ENCODE data around the gene ENTREP3. TPM values are rescaled to one million over a fixed set of nuclear protein-coding genes. Genes with fewer than 3 reads are reported as not detected.

ENTREP3 gene
- total RNA-seq, 1 donor from 2014 or later = 14.8 TPM

DNA sequence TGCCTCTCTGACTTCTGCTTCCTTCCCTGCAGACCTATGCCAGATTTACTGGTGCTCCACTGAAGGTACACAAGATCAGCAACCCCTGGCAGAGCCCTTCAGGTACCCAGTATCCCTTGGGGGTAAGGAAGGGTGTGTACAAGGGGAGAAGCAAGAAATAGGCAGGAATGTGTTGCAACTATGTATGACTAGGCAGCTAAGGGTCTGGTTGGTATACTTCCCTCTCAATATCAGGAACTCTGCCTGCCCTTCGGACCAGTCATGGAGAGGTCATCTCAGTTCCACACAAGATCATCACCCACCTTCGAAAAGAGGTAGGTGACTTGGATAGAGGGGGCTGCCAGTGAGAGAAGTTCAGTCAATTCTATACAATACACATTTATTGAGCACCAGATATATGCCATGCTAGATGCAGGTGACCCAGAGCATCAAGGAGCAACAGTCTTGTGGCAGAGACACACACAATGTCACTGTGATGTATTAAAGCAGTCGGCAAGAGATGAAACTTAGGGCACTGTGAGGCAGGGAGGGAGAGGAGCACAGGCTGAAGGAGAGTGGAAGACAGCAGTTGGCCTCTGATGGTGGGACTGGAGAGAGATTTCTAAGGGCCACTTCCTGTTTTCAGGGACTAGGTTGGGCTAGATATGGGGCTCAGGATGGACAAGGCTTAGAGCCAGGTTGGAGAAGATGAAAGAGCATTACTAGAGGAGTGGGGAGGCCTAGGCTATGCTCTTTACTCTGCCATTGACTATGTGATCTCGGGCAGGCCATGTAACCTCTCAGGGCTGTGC lies 44.8 kb downstream of the ENTREP3 start:
- peak overlapping the region; percentile 44 for H3K4me3 Mint-ChIP-seq
- ATAC-seq (ENCODE audit: low read depth) = no peak
- no peaks in the 10 kb centered on the region for H3K27me3 Mint-ChIP-seq
- peak overlapping the region; percentile 18 for H3K27ac Mint-ChIP-seq
- no peak for DNase-seq
- ChIA-PET POLR2A (no interaction called here), CTCF (interaction anchor here (7.6 kb wide), 1 partner anchor 15 kb away, joined by 110 read pairs; no protein-coding TSS in a partner anchor)
- H3K4me1 Mint-ChIP-seq = peaks cover 20% of the 10 kb centered on the region
- intact Hi-C loops (cut with micrococcal nuclease) = no loop called here
- H3K9me3 Mint-ChIP-seq = no peaks in the 10 kb centered on the region
- TF ChIP-seq, protein P1, sequence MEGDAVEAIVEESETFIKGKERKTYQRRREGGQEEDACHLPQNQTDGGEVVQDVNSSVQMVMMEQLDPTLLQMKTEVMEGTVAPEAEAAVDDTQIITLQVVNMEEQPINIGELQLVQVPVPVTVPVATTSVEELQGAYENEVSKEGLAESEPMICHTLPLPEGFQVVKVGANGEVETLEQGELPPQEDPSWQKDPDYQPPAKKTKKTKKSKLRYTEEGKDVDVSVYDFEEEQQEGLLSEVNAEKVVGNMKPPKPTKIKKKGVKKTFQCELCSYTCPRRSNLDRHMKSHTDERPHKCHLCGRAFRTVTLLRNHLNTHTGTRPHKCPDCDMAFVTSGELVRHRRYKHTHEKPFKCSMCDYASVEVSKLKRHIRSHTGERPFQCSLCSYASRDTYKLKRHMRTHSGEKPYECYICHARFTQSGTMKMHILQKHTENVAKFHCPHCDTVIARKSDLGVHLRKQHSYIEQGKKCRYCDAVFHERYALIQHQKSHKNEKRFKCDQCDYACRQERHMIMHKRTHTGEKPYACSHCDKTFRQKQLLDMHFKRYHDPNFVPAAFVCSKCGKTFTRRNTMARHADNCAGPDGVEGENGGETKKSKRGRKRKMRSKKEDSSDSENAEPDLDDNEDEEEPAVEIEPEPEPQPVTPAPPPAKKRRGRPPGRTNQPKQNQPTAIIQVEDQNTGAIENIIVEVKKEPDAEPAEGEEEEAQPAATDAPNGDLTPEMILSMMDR (IDR thresholded peaks at IDR 0.05) = no peak
- H3K36me3 Mint-ChIP-seq (ENCODE audit: low read depth) = peaks cover 17% of the 10 kb centered on the region

DNA sequence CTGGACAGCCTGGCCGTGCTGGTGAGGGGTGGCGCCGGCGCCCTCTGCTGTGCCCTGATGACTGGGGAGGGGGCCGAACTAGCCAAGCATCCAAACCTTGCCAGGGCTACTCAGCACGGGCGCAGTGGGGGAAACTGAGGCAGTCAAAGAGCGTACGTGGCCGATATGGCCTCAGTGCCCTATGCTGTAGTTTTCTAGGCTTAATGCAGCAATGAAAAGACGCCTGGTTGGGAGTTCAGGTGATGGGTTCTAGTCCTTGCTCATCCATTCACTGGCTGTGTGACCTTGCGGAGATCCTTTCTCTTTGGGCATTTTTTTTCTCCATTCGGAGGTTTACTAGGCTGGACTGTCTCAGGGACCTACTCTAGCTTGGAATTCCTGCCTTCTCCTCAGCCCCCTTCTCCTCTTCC lies 46.0 kb downstream of the ENTREP3 start:
- peak overlapping the region; percentile 85 for H3K4me3 Mint-ChIP-seq
- ChIA-PET POLR2A (interaction anchor here (0.6 to 3.7 kb wide), 13 partner anchors 15 to 354 kb away, joined by 3 to 75 read pairs (median 5); partner anchors contain the start of genes ASH1L, CLK2 and KRTCAP2), CTCF (interaction anchor here (0.6 to 7.6 kb wide), 4 partner anchors 16 to 41 kb away, joined by 3 to 110 read pairs (median 6); partner anchors contain the start of gene KRTCAP2)
- TF ChIP-seq, protein P1 (IDR thresholded peaks at IDR 0.05) = no peak
- no peak for ATAC-seq (ENCODE audit: low read depth)
- H3K4me1 Mint-ChIP-seq = peaks cover 20% of the 10 kb centered on the region
- intact Hi-C loops (cut with micrococcal nuclease) = loop anchor here (2.0 to 5.0 kb wide), 2 partner anchors 15 to 53 kb away; partner anchors contain the start of gene SCAMP3
- H3K9me3 Mint-ChIP-seq = no peaks in the 10 kb centered on the region
- peak overlapping the region; percentile 83 for H3K27ac Mint-ChIP-seq
- H3K36me3 Mint-ChIP-seq (ENCODE audit: low read depth) = peaks cover 17% of the 10 kb centered on the region
- DNase-seq = no peak
- no peaks in the 10 kb centered on the region for H3K27me3 Mint-ChIP-seq

DNA sequence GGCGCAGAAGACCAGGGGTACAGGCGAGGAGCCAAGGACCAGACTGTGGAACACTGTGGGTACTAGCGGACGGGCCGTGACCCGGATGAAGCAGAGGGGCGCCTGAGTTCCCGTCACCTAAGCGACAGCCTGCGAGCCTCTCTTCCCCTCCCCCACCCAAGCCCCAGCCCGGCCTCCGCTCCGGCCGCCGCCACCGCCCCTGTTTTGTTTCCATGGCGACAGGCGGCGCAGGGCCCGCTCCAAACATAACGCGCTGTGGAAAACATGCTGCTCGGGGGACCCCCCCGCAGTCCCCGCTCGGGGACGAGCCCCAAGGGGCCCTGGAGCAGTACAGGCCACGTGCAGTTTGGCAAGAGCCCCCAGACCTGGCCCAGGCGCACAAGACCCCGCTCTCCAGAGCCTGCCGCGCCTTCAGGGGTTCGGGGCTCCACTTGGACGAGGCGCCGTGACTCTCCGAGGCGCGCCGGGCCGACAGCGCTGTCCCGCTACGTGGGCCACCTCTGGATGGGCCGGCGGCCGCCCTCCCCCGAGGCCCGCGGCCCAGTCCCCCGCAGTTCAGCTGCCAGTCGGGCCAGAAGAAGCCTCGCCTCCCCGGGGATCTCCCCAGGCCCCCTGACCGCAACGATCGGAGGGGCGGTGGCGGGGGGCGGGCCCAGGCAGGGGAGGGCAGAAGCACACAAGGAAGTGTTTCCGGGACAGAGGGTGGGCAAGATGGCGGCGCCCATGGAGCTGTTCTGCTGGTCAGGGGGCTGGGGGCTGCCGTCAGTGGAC lies 46.6 kb downstream of the ENTREP3 start, which contains the start of gene MTX1:
Gene MTX1 (plus strand): TSS at position 155 of the 771 bp plus-strand sequence. CDS start 110 bp downstream, at position 265.
- intact Hi-C loops (cut with micrococcal nuclease) = loop anchor here (1.0 to 5.0 kb wide), 5 partner anchors 14 to 100 kb away; partner anchors contain the start of genes FDPS and SCAMP3
- CTCF ChIA-PET = interaction anchor here (0.6 to 7.6 kb wide), 6 partner anchors 15 to 42 kb away, joined by 3 to 110 read pairs (median 6); partner anchors contain the start of gene KRTCAP2
- TF ChIP-seq, protein P1 (IDR thresholded peaks at IDR 0.05) = no peak
- Mint-ChIP-seq H3K27ac (peak within 1 kb of the TSS; percentile 91), H3K9me3 (no peaks in the 10 kb centered on the region), H3K4me1 (peaks cover 20% of the 10 kb centered on the region), H3K27me3 (no peaks in the 10 kb centered on the region), H3K36me3 (ENCODE audit: low read depth) (peaks cover 17% of the 10 kb centered on the region), H3K4me3 (peak within 1 kb of the TSS; percentile 85)
- DNase-seq = peak; percentile 85
- peak; percentile 81 for ATAC-seq (ENCODE audit: low read depth)
- POLR2A ChIA-PET = interaction anchor here (0.6 to 3.7 kb wide), 15 partner anchors 15 to 355 kb away, joined by 3 to 75 read pairs (median 4); partner anchors contain the start of genes ASH1L, CLK2 and KRTCAP2

DNA sequence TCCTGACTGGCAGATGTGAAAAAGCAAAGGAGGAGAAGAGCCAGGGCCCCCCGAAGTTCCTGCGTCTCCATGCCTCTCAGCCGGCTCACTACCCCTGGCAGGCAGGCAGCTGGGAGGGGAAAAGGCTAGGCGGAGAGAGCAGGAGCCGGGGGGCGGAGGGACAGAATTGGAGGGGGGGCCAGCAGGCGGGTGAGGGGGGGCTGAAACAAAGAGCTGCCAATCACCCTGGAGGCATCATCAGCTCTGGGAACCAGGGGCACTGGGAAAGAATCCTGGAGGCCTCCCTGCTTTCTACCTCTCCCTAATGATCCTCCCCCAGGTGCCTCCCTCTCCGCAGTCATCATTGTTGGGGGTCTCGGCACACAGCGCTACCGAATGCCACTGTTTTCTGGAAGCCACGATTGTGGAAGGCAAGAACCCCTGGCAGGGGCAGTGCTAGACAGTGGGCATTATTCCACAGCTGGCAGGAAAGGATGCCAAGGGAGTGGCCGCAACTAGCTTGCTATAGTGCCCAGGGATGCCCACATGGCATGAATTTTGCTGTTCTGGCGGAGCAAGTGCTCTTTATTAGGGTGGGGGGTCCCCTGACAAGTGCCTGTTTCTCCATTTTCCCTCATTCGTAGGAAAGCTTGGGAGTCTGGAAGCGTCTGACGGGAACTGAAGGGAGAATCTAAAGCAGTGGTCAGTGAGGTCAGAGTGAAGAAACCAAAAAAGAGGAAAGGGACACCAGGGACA lies 47.3 kb downstream of the ENTREP3 start, which contains the start of gene THBS3:
Gene THBS3 (minus strand): TSS at position 92 of the 735 bp plus-strand sequence. CDS start 21 bp downstream, at position 71.
- TF ChIP-seq, protein P1 (IDR thresholded peaks at IDR 0.05) = no peak
- ChIA-PET CTCF (interaction anchor here (0.9 to 7.6 kb wide), 9 partner anchors 12 to 116 kb away, joined by 3 to 110 read pairs (median 5); partner anchors contain the start of gene RUSC1), POLR2A (interaction anchor here (0.6 to 3.7 kb wide), 9 partner anchors 11 to 319 kb away, joined by 3 to 75 read pairs (median 11); partner anchors contain the start of genes CLK2 and KRTCAP2)
- DNase-seq (no peak), ATAC-seq (ENCODE audit: low read depth) (no peak)
- Mint-ChIP-seq H3K4me1 (peaks cover 20% of the 10 kb centered on the region), H3K27me3 (no peaks in the 10 kb centered on the region), H3K36me3 (ENCODE audit: low read depth) (peaks cover 17% of the 10 kb centered on the region), H3K4me3 (peak within 1 kb of the TSS; percentile 85), H3K27ac (peak within 1 kb of the TSS; percentile 91), H3K9me3 (no peaks in the 10 kb centered on the region)
- intact Hi-C loops (cut with micrococcal nuclease) = loop anchor here (1.0 to 5.0 kb wide), 7 partner anchors 13 to 115 kb away; partner anchors contain the start of genes FDPS and SCAMP3
